ENCODE data around the gene GPR160. TPM values are rescaled to one million over a fixed set of nuclear protein-coding genes. Genes with fewer than 3 reads are reported as not detected.
A peak's percentile ranks its signal among the peaks of the same experiment; 100 is the strongest.

The GPR160 gene
- total RNA-seq, 1 experiment from 2014 or later: 15.7 TPM

GRCh38 chr3:170052398-170052797 is 14.6 kb downstream of the GPR160 start:
- Histone ChIP-seq H3K36me3 (ENCODE audit: low read depth, low read length) (no peaks in the 10 kb centered on the region), H3F3A (ENCODE audit: low read length, unreplicated experiment) (no peaks in the 10 kb centered on the region), H3K27me3 (ENCODE audit: low read length) (no peaks in the 10 kb centered on the region), H3K4me1 (ENCODE audit: insufficient read depth, low read length) (peaks cover 31% of the 10 kb centered on the region), H3K9me3 (ENCODE audit: low read length) (no peaks in the 10 kb centered on the region), H2AFZ (ENCODE audit: low read length) (no peak overlapping the region), H4K20me1 (ENCODE audit: low read length) (no peaks in the 10 kb centered on the region), H3K4me2 (ENCODE audit: low read length) (no peak overlapping the region), H3K79me2 (ENCODE audit: low read length) (no peaks in the 10 kb centered on the region), H3K9ac (ENCODE audit: low read length) (no peak overlapping the region), H3K9me2 (replicated peaks; ENCODE audit: low read length) (no peaks in the 10 kb centered on the region), H3K4me3 (ENCODE audit: low read length) (no peak overlapping the region), H3K27ac (ENCODE audit: low read length) (no peak overlapping the region)
- intact Hi-C loops (cut with micrococcal nuclease): no loop called here
- BruUV-seq (replicated peaks): no TSS peak
- POLR2A ChIA-PET (ENCODE audit: unreplicated experiment): no interaction called here
- TF ChIP-seq EZH2 (IDR thresholded peaks at IDR 0.05; ENCODE audit: low read length, unreplicated experiment) (no peak), EZH2phosphoT487 (IDR thresholded peaks at IDR 0.05; ENCODE audit: borderline replicate concordance, low read length) (no peak), CTCF (conservative IDR thresholded peaks at IDR 0.05; ENCODE audit: low read depth, low read length) (no peak)
- ATAC-seq (no peak), DNase-seq (no peak)
- CTCF ChIA-PET: no interaction called here

- Histone ChIP-seq H3K9me3 (ENCODE audit: low read length) (no peaks in the 10 kb centered on the region), H3K9me2 (replicated peaks; ENCODE audit: low read length) (no peaks in the 10 kb centered on the region), H4K20me1 (ENCODE audit: low read length) (no peaks in the 10 kb centered on the region), H3K36me3 (ENCODE audit: low read depth, low read length) (no peaks in the 10 kb centered on the region), H2AFZ (ENCODE audit: low read length) (no peak overlapping the region), H3K4me2 (ENCODE audit: low read length) (no peak overlapping the region), H3K79me2 (ENCODE audit: low read length) (no peaks in the 10 kb centered on the region), H3K27ac (ENCODE audit: low read length) (no peak overlapping the region), H3K4me1 (ENCODE audit: insufficient read depth, low read length) (peaks cover 24% of the 10 kb centered on the region), H3F3A (ENCODE audit: low read length, unreplicated experiment) (no peaks in the 10 kb centered on the region), H3K9ac (ENCODE audit: low read length) (no peak overlapping the region), H3K27me3 (ENCODE audit: low read length) (no peaks in the 10 kb centered on the region), H3K4me3 (ENCODE audit: low read length) (no peak overlapping the region)
- BruUV-seq (replicated peaks): no TSS peak
- ChIA-PET POLR2A (ENCODE audit: unreplicated experiment) (no interaction called here), CTCF (interaction anchor here (0.6 to 0.8 kb wide), 5 partner anchors 14 to 792 kb away, joined by 3 to 7 read pairs (median 4); no protein-coding TSS in a partner anchor)
- DNase-seq (peak; percentile 46), ATAC-seq (peak; percentile 35)
- TF ChIP-seq EZH2phosphoT487 (IDR thresholded peaks at IDR 0.05; ENCODE audit: borderline replicate concordance, low read length) (no peak), CTCF (conservative IDR thresholded peaks at IDR 0.05; ENCODE audit: low read depth, low read length) (peak; percentile 65), EZH2 (IDR thresholded peaks at IDR 0.05; ENCODE audit: low read length, unreplicated experiment) (no peak)
- intact Hi-C loops (cut with micrococcal nuclease): loop anchor here (1.0 to 2.0 kb wide), 2 partner anchors 191 to 291 kb away; no protein-coding TSS in a partner anchor
These were observed 16.4 kb downstream of the GPR160 start for GRCh38 chr3:170054204-170054603.

GRCh38 chr3:170055209-170055608 is 17.4 kb downstream of the GPR160 start:
- H3F3A ChIP-seq (ENCODE audit: low read length, unreplicated experiment): no peaks in the 10 kb centered on the region
- intact Hi-C loops (cut with micrococcal nuclease): loop anchor here (2.0 kb wide), 1 partner anchor 192 kb away; no protein-coding TSS in a partner anchor
- no peak overlapping the region for H3K4me3 ChIP-seq (ENCODE audit: low read length)
- no peak overlapping the region for H3K4me2 ChIP-seq (ENCODE audit: low read length)
- H4K20me1 ChIP-seq (ENCODE audit: low read length): no peaks in the 10 kb centered on the region
- H3K36me3 ChIP-seq (ENCODE audit: low read depth, low read length): no peaks in the 10 kb centered on the region
- H3K79me2 ChIP-seq (ENCODE audit: low read length): no peaks in the 10 kb centered on the region
- no peak overlapping the region for H3K27ac ChIP-seq (ENCODE audit: low read length)
- no peak overlapping the region for H3K9ac ChIP-seq (ENCODE audit: low read length)
- peak; percentile 33; the same call in 1 of the 2 replicates for ATAC-seq
- H3K9me3 ChIP-seq (ENCODE audit: low read length): no peaks in the 10 kb centered on the region
- no TSS peak for BruUV-seq (replicated peaks)
- peaks cover 17% of the 10 kb centered on the region for H3K4me1 ChIP-seq (ENCODE audit: insufficient read depth, low read length)
- no peaks in the 10 kb centered on the region for H3K27me3 ChIP-seq (ENCODE audit: low read length)
- CTCF ChIA-PET: no interaction called here
- TF ChIP-seq EZH2 (IDR thresholded peaks at IDR 0.05; ENCODE audit: low read length, unreplicated experiment) (no peak), CTCF (conservative IDR thresholded peaks at IDR 0.05; ENCODE audit: low read depth, low read length) (no peak), EZH2phosphoT487 (IDR thresholded peaks at IDR 0.05; ENCODE audit: borderline replicate concordance, low read length) (no peak)
- POLR2A ChIA-PET (ENCODE audit: unreplicated experiment): no interaction called here
- no peak overlapping the region for H2AFZ ChIP-seq (ENCODE audit: low read length)
- no peaks in the 10 kb centered on the region for H3K9me2 ChIP-seq (replicated peaks; ENCODE audit: low read length)
- peak; percentile 60 for DNase-seq

All from PC-3 (cell line).